ENCODE measurements around the gene MTRR.

The MTRR gene

GRCh38 chr5:7851617-7852289 lies 17.2 kb upstream of the MTRR start:
- POLR2A ChIA-PET = no interaction called here
- H3K4me3 ChIP-seq (ENCODE audit: low read depth, low read length) = no peak overlapping the region
- no peak for TF ChIP-seq CTCF (IDR thresholded peaks at IDR 0.05; ENCODE audit: insufficient read depth, low read length, missing control alignments)
- no peak for DNase-seq (ENCODE audit: low read depth, low spot score)
- CTCF ChIA-PET = no interaction called here

- H3K4me3 ChIP-seq (ENCODE audit: low read depth, low read length) = no peak overlapping the region
- no peak for TF ChIP-seq CTCF (IDR thresholded peaks at IDR 0.05; ENCODE audit: insufficient read depth, low read length, missing control alignments)
- no peak for DNase-seq (ENCODE audit: low read depth, low spot score)
- ChIA-PET CTCF (no interaction called here), POLR2A (no interaction called here)
Measured at GRCh38 chr5:7852542-7852941, 16.4 kb upstream of the MTRR start.

- no peak for TF ChIP-seq CTCF (IDR thresholded peaks at IDR 0.05; ENCODE audit: insufficient read depth, low read length, missing control alignments)
- H3K4me3 ChIP-seq (ENCODE audit: low read depth, low read length) = no peak overlapping the region
- DNase-seq (ENCODE audit: low read depth, low spot score) = no peak
- CTCF ChIA-PET = no interaction called here
- POLR2A ChIA-PET = no interaction called here
Measured at GRCh38 chr5:7852988-7853387, 16.0 kb upstream of the MTRR start.

GRCh38 chr5:7855611-7856010 lies 13.3 kb upstream of the MTRR start:
- no peak for TF ChIP-seq CTCF (IDR thresholded peaks at IDR 0.05; ENCODE audit: insufficient read depth, low read length, missing control alignments)
- ChIA-PET POLR2A (no interaction called here), CTCF (interaction anchor here (1.0 to 1.1 kb wide), 2 partner anchors 11 to 19 kb away, joined by 4 to 5 read pairs; no protein-coding TSS in a partner anchor)
- DNase-seq (ENCODE audit: low read depth, low spot score) = no peak
- H3K4me3 ChIP-seq (ENCODE audit: low read depth, low read length) = no peak overlapping the region

- ChIA-PET POLR2A (interaction anchor here (1.7 kb wide), 1 partner anchor 12 kb away, joined by 11 read pairs; the partner anchor contains the start of genes FASTKD3 and MTRR), CTCF (interaction anchor here (1.1 to 2.6 kb wide), 4 partner anchors 9 to 596 kb away, joined by 3 to 11 read pairs (median 6); no protein-coding TSS in a partner anchor)
- DNase-seq (ENCODE audit: low read depth, low spot score) = no peak
- no peak overlapping the region for H3K4me3 ChIP-seq (ENCODE audit: low read depth, low read length)
- peak; percentile 48 for TF ChIP-seq CTCF (IDR thresholded peaks at IDR 0.05; ENCODE audit: insufficient read depth, low read length, missing control alignments)
Measured at GRCh38 chr5:7856855-7857254, 12.1 kb upstream of the MTRR start.

- CTCF ChIA-PET = interaction anchor here (0.6 to 2.6 kb wide), 4 partner anchors 10 to 597 kb away, joined by 3 to 11 read pairs (median 5); no protein-coding TSS in a partner anchor
- POLR2A ChIA-PET = interaction anchor here (1.7 kb wide), 1 partner anchor 12 kb away, joined by 11 read pairs; the partner anchor contains the start of genes FASTKD3 and MTRR
- no peak overlapping the region for H3K4me3 ChIP-seq (ENCODE audit: low read depth, low read length)
- no peak for DNase-seq (ENCODE audit: low read depth, low spot score)
- TF ChIP-seq CTCF (IDR thresholded peaks at IDR 0.05; ENCODE audit: insufficient read depth, low read length, missing control alignments) = no peak
Measured at GRCh38 chr5:7857361-7857760, 11.6 kb upstream of the MTRR start.
